SK-N-SH treated with all-trans-retinoic acid at 6 μM for 48 hours (cell line): ENCODE measurements around the gene BAG3.
A peak's percentile ranks its signal among the peaks of the same experiment; 100 is the strongest.

Experiments
- ATAC-seq: fragments of 200-7000 bp; cut with Tn5 transposase; 3 replicates; pipeline ENCODE4 v1.9.1; 2020; ENCODE audit warnings: mild to moderate bottlenecking, moderate library complexity
- BACH2 ChIP-seq: fragments of 250-450 bp; sonication (Bioruptor Pico); IDR thresholded peaks from 2 replicates; pipeline ENCODE4 v1.9.0; 2021; ENCODE audit warnings: mild to moderate bottlenecking, borderline replicate concordance
- GLIS3 ChIP-seq: fragments of 250-450 bp; sonication (Bioruptor Pico); IDR thresholded peaks from 2 replicates; pipeline ENCODE4 v1.5.0; 2020; ENCODE audit warnings: mild to moderate bottlenecking, moderate library complexity
- ISL1 ChIP-seq: fragments of 250-450 bp; sonication (Bioruptor Pico); IDR thresholded peaks from 2 replicates; pipeline ENCODE4 v2.1.2; 2022; ENCODE audit warnings: mild to moderate bottlenecking, moderate library complexity
- OSR1 ChIP-seq: fragments of 250-450 bp; sonication (Bioruptor Pico); IDR thresholded peaks from 2 replicates; pipeline ENCODE4 v1.8.0; 2022; ENCODE audit warnings: moderate library complexity, mild to moderate bottlenecking, inconsistent platforms
- PATZ1 ChIP-seq: fragments of 250-450 bp; sonication (Bioruptor Pico); IDR thresholded peaks from 2 replicates; pipeline ENCODE4 v1.8.0; 2020; ENCODE audit warnings: mild to moderate bottlenecking, moderate library complexity, borderline replicate concordance
- PPARA ChIP-seq: fragments of 250-450 bp; sonication (Bioruptor Pico); IDR thresholded peaks from 2 replicates; pipeline ENCODE4 v1.5.0; 2020; ENCODE audit warnings: mild to moderate bottlenecking, borderline replicate concordance
- RARB ChIP-seq: fragments of 250-450 bp; sonication (Bioruptor Pico); IDR thresholded peaks from 2 replicates; pipeline ENCODE4 v1.8.0; 2021; ENCODE audit warnings: mild to moderate bottlenecking, moderate library complexity
- TCF4 ChIP-seq: fragments of 250-450 bp; sonication (Bioruptor Pico); IDR thresholded peaks from 2 replicates; pipeline ENCODE4 v1.8.0; 2021; ENCODE audit warnings: mild to moderate bottlenecking, moderate library complexity, borderline replicate concordance
- TSHZ2 ChIP-seq: fragments of 250-450 bp; sonication (Bioruptor Pico); IDR thresholded peaks from 2 replicates; pipeline ENCODE4 v1.5.0; 2020; ENCODE audit warnings: mild to moderate bottlenecking, moderate library complexity
- ZC3H10 ChIP-seq: fragments of 250-450 bp; sonication (Bioruptor Pico); IDR thresholded peaks from 2 replicates; pipeline ENCODE4 v1.5.1; 2021; ENCODE audit warnings: mild to moderate bottlenecking, moderate library complexity
- ZFP3 ChIP-seq: fragments of 250-450 bp; sonication (Bioruptor Pico); IDR thresholded peaks from 2 replicates; pipeline ENCODE4 v1.5.0; 2020; ENCODE audit warnings: mild to moderate bottlenecking, moderate library complexity
- ZFP30 ChIP-seq: fragments of 450-650 bp; formaldehyde crosslinking; IDR thresholded peaks from 2 replicates; pipeline ENCODE4 v1.5.0; 2022; ENCODE audit warnings: mild to moderate bottlenecking, moderate library complexity
- ZNF565 ChIP-seq: fragments of 450-650 bp; formaldehyde crosslinking; conservative IDR thresholded peaks from 2 replicates; pipeline ENCODE4 v1.5.0; 2020; ENCODE audit warnings: low read depth, mild to moderate bottlenecking, moderate library complexity
- ZNF70 ChIP-seq: fragments of 450-650 bp; formaldehyde crosslinking; IDR thresholded peaks from 2 replicates; pipeline ENCODE4 v1.5.0; 2020; ENCODE audit warnings: mild to moderate bottlenecking, moderate library complexity
- ZNF8 ChIP-seq: fragments of 450-650 bp; formaldehyde crosslinking; IDR thresholded peaks from 2 replicates; pipeline ENCODE4 v1.5.0; 2020; ENCODE audit warnings: mild to moderate bottlenecking, moderate library complexity
- TF ChIP-seq, protein P1 (sequence below): fragments of 250-450 bp; sonication (Bioruptor Pico); IDR thresholded peaks from 2 replicates; pipeline ENCODE4 v1.5.1; 2020; ENCODE audit warnings: low read depth, mild to moderate bottlenecking, moderate library complexity

The BAG3 gene

DNA sequence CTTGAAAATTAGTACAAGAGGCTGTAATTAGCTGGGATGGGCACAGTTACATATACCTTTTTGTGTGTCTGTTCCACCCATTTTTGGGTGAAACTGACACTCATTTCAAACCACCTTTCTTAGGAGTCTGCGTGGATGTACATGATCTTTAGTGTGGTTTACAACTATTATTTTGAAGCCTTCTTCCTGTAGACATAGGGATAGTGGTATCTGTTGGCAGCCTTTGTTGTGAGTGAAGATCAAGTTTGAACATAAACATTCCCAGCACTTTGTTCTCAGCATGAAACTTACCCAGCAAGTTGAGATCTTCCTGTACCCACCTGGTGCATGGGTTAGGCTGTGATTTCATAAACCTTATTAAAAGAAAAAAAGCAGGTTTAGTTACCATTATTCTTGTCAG is 2.0 kb downstream of the BAG3 start (continued):
- TF ChIP-seq ZFP30 (CRISPR knock-in tag), result no peak
- no peak for TF ChIP-seq ISL1 (CRISPR knock-in tag)
- TF ChIP-seq, protein P1, sequence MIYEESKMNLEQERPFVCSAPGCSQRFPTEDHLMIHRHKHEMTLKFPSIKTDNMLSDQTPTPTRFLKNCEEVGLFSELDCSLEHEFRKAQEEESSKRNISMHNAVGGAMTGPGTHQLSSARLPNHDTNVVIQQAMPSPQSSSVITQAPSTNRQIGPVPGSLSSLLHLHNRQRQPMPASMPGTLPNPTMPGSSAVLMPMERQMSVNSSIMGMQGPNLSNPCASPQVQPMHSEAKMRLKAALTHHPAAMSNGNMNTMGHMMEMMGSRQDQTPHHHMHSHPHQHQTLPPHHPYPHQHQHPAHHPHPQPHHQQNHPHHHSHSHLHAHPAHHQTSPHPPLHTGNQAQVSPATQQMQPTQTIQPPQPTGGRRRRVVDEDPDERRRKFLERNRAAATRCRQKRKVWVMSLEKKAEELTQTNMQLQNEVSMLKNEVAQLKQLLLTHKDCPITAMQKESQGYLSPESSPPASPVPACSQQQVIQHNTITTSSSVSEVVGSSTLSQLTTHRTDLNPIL (CRISPR knock-in tag), result no peak
- TF ChIP-seq BACH2 (CRISPR knock-in tag), result no peak
- no peak for TF ChIP-seq ZNF70 (CRISPR knock-in tag)

DNA sequence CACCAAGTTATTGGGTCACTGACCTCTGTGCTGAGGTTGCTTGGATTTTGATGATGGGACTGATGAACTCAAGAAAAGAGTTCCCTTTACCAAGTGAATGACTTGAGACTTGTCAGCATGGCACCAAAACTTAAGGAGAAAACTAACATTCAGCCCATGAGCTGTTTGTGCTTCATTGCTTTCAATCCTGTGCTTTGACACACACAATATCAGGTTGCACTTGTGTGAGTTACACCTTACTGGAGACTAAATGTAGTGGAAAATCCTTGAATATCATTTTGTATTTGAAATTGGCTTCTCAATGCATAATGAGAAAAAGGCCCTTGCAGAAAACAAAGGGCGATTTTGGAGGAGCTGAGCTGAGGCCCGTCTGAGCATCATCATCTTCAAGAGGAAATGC is 2.7 kb downstream of the BAG3 start:
- no peak for TF ChIP-seq OSR1 (CRISPR knock-in tag)
- no peak for TF ChIP-seq RARB (CRISPR knock-in tag)
- no peak for TF ChIP-seq TSHZ2 (CRISPR knock-in tag)
- TF ChIP-seq PPARA (CRISPR knock-in tag), result no peak
- TF ChIP-seq, all 23 proteins: peak for 0
- ATAC-seq, result no peak

DNA sequence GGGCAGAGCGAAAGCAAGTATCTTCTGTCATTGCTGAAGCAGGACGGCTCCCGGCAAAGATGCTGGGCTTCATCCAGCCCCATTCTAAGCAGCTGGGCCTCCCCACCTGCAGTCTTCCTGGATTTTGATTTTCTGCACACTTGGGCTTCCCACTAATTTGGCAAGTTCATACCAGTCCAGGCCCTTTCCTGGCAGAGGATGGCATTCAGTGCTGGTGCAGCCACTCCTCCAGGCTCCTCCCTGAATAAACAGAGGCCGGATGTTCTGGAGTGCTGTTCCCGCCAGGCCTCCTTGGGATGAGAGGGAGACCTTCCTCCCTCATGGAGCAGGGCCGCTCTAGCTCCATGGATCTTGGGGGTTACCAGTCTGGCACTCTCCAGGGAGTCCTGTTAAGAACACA is 3.4 kb downstream of the BAG3 start:
- TF ChIP-seq OSR1 (CRISPR knock-in tag) (no peak), TCF4 (CRISPR knock-in tag) (no peak), ZFP30 (CRISPR knock-in tag) (no peak), ZNF8 (CRISPR knock-in tag) (no peak)
- no peak for ATAC-seq

- TF ChIP-seq ZNF565 (CRISPR knock-in tag), result no peak
- ATAC-seq, result peak; percentile 67
These were observed 4.4 kb downstream of the BAG3 start for GRCh38 chr10:119655566-119656001.

DNA sequence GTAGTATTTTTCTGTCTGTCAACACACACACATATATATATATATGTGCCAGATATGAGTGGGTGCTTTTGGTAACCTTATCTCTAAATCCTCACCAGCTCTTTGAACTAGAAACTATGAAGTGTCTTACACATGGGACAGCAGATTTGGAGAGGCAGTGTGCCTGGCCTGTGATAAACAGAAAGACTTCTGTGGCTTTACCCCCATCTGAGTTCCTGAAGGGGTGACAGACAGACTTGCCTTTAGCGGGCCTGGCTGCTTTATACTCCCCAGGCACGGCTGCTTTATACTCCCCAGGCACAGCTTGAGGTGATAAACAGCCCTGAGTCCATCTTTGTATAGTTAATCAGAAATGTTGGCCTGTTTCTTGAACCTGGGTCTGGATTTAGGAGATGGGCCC is 5.6 kb downstream of the BAG3 start:
- ATAC-seq, result no peak
- TF ChIP-seq, protein P1 (CRISPR knock-in tag), result no peak
- TF ChIP-seq GLIS3 (CRISPR knock-in tag) (no peak), PATZ1 (CRISPR knock-in tag) (no peak), TSHZ2 (CRISPR knock-in tag) (no peak), ZFP3 (CRISPR knock-in tag) (no peak), ZC3H10 (CRISPR knock-in tag) (no peak)
